Stimulated activated CD8-positive, alpha-beta memory T cell treated with anti-CD3 and anti-CD28 coated beads, Interleukin-4, amount 100 ng/mL, for 4 hours (primary cell): ENCODE data around the gene HAVCR1.

ENCODE experiments used
- DNase-seq, 2 donors: peaks; one replicate each; pipeline ENCODE4 v3.0.0-alpha.2; 2020; ENCODE audit warnings: low read depth in 2 of 2, low spot score in 1 of 2

The HAVCR1 gene

DNA sequence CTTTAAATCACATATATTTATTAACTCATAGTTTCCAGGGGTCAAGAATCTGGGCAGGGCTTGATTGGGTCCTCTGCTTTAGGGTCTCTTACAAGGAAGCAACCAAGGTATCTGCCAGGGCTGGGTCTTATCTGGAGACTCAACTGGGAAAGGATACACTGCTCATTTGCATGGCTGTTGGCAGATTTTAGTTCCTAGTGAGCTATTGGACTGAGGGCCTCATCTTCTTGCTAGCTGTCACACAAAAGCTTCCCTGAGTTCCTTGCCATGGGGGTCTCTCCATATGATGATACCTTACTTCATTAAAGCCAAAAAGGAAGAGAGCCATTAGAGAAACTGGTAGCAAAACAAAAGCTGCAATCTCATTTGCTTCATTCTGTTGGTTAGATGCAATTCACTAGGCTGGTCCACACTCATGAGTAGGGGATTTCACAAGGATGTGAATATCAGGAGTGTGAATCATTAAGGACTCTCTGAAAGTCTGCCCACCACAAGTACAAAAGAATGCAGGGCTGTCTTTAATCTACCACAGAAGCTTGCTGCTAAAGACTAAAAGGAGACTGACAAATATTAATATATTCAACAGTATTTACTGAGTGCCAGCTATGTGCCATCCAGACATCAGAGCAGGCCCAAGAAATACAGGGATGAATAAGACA, 53.9 kb downstream of the HAVCR1 start:
- no peak for DNase-seq

DNA sequence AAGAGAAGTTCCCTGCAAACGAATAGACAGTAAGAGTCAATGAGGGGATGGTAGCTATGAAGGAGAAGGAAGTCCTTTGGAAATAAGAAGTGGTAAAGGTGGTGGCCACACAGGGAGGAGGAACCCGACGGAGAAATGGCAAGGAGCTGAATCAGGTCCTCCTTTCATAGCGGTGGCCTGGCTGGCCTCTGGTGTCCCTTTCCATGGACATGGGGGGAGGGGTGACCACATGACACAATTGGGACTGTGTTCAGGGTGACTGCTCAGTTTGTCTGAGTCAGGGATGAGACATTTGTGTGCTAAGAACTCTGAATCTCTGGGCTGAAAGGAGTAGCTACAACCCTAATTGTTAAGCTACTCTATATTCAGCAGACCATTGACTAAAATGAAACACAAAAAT, 67.2 kb downstream of the HAVCR1 start:
- DNase-seq: no peak

DNA sequence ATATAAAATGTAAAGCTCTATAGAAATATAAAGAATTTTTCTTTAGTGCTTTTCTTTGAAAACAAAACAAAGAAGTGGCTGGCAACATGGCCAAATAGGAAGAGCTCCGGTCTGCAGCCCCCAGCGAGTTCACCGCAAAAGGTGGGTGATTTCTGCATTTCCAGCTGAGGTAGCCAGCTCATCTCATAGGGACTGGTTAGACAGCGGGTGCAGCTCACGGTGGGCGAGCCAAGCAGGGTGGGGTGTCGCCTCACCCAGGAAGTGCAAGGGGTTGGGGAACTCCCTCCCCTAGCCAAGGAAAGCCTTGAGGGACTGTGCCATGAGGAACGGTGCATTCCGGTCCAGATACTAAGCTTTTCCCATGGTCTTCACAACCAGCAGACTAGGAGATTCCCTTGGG, 74.9 kb downstream of the HAVCR1 start:
- no peak for DNase-seq

DNA sequence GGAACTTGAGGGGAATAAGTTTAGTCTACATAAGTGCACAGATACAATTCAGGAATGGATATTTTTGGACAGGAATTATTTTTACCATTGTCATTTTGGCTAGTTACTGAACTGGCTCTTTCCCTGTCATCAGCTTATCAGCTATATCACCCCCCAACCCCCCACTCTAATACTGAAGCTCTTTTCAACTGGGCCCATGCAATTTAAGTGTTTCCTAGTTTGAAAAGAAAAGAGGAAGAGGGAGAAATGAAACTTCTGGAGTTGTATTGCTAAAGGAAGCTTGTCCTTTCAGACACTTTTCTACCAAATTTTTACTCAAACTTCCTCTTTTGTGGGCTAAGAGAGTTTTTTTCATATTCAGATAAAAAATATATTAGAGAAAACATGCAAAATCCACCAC, 77.4 kb downstream of the HAVCR1 start:
- no peak for DNase-seq
